Neural crest cell (in vitro differentiated cells): ENCODE results near the gene EVC2. TPM values are rescaled to one million over a fixed set of nuclear protein-coding genes. Genes with fewer than 3 reads are reported as not detected.

Experiments
- DNase-seq: peaks from one replicate; pipeline ENCODE4 v3.0.0; 2021; ENCODE audit warnings: low read depth, mixed read lengths, low spot score
- H3K27ac Mint-ChIP-seq: one replicate; pipeline ENCODE4 v1.8.0; 2021; ENCODE audit warnings: mild to moderate bottlenecking, mixed read lengths; ENCODE audit not compliant: unreplicated experiment
- H3K27me3 Mint-ChIP-seq: 2 replicates; pipeline ENCODE4 v1.8.0; 2021; ENCODE audit warnings: low read depth, mild to moderate bottlenecking, mixed read lengths
- H3K36me3 Mint-ChIP-seq: 2 replicates; pipeline ENCODE4 v1.8.0; 2021; ENCODE audit warnings: low read depth, mild to moderate bottlenecking, mixed read lengths
- H3K4me1 Mint-ChIP-seq: 2 replicates; pipeline ENCODE4 v1.8.0; 2021; ENCODE audit warnings: mixed read lengths
- H3K4me3 Mint-ChIP-seq: one replicate; pipeline ENCODE4 v1.8.0; 2021; ENCODE audit warnings: mild to moderate bottlenecking, mixed read lengths
- H3K9me3 Mint-ChIP-seq: 2 replicates; pipeline ENCODE4 v1.8.0; 2021; ENCODE audit warnings: mixed read lengths
- CTCF ChIP-seq: fragments of 200-600 bp; sonication (generic); conservative IDR thresholded peaks from 2 replicates; pipeline ENCODE4 v1.5.0; 2021; ENCODE audit warnings: antibody characterized with exemption, mild to moderate bottlenecking
- total RNA-seq: library from RNA; stranded (reverse); gene quantifications from 2 replicates; pipeline ENCODE4 v1.2.1, GENCODE V29; 2021

EVC2 gene
- total RNA-seq, 1 donor from 2014 or later = 7.2 TPM

- no peak overlapping the region for H3K27ac Mint-ChIP-seq
- no peak for DNase-seq
- H3K36me3 Mint-ChIP-seq = peaks cover 27% of the 10 kb centered on the region
- no peak overlapping the region for H3K4me3 Mint-ChIP-seq
- H3K4me1 Mint-ChIP-seq = no peaks in the 10 kb centered on the region
- TF ChIP-seq CTCF = no peak
- no peaks in the 10 kb centered on the region for H3K27me3 Mint-ChIP-seq
- H3K9me3 Mint-ChIP-seq = peaks cover 5% of the 10 kb centered on the region
Observed at GRCh38 chr4:5654791-5655190, 53.6 kb downstream of the EVC2 start.

GRCh38 chr4:5651089-5651488, 57.3 kb downstream of the EVC2 start:
- Mint-ChIP-seq H3K36me3 (peaks cover 17% of the 10 kb centered on the region), H3K27ac (no peak overlapping the region), H3K4me3 (no peak overlapping the region), H3K4me1 (peaks cover 14% of the 10 kb centered on the region), H3K9me3 (peaks cover 5% of the 10 kb centered on the region), H3K27me3 (no peaks in the 10 kb centered on the region)
- DNase-seq = no peak
- no peak for TF ChIP-seq CTCF

- Mint-ChIP-seq H3K27me3 (no peaks in the 10 kb centered on the region), H3K9me3 (peaks cover 5% of the 10 kb centered on the region), H3K36me3 (peaks cover 20% of the 10 kb centered on the region), H3K4me3 (no peak overlapping the region), H3K4me1 (peaks cover 14% of the 10 kb centered on the region), H3K27ac (no peak overlapping the region)
- TF ChIP-seq CTCF = no peak
- DNase-seq = no peak
Observed at GRCh38 chr4:5650040-5650439, 58.3 kb downstream of the EVC2 start.

GRCh38 chr4:5647351-5647750, 61.0 kb downstream of the EVC2 start:
- H3K27ac Mint-ChIP-seq = peak overlapping the region; percentile 23
- peaks cover 23% of the 10 kb centered on the region for H3K36me3 Mint-ChIP-seq
- peaks cover 14% of the 10 kb centered on the region for H3K4me1 Mint-ChIP-seq
- no peak for DNase-seq
- H3K4me3 Mint-ChIP-seq = no peak overlapping the region
- H3K27me3 Mint-ChIP-seq = no peaks in the 10 kb centered on the region
- H3K9me3 Mint-ChIP-seq = peaks cover 5% of the 10 kb centered on the region
- TF ChIP-seq CTCF = no peak

- Mint-ChIP-seq H3K4me3 (no peak overlapping the region), H3K36me3 (peaks cover 31% of the 10 kb centered on the region), H3K27ac (no peak overlapping the region), H3K27me3 (no peaks in the 10 kb centered on the region), H3K9me3 (peaks cover 6% of the 10 kb centered on the region), H3K4me1 (peaks cover 17% of the 10 kb centered on the region)
- no peak for TF ChIP-seq CTCF
- no peak for DNase-seq
Observed at GRCh38 chr4:5640096-5640495, 68.3 kb downstream of the EVC2 start.

GRCh38 chr4:5639556-5639955, 68.8 kb downstream of the EVC2 start:
- Mint-ChIP-seq H3K27ac (no peak overlapping the region), H3K4me3 (no peak overlapping the region), H3K4me1 (peaks cover 18% of the 10 kb centered on the region), H3K27me3 (no peaks in the 10 kb centered on the region), H3K36me3 (peaks cover 29% of the 10 kb centered on the region), H3K9me3 (peaks cover 6% of the 10 kb centered on the region)
- no peak for TF ChIP-seq CTCF
- DNase-seq = no peak
